HL-60 (cell line): ENCODE data around the gene ASCC3.

Experiments
- DNase-seq, 2 experiments: peaks; one replicate each; pipeline ENCODE4 v3.0.0-alpha.2; 2010 to 2020; ENCODE audit warnings: low read depth in 1 of 2, low spot score in 1 of 2
- H3K27ac ChIP-seq: fragments of 250-450 bp; sonication (Bioruptor Pico); replicated peaks from 2 replicates; pipeline ENCODE4 v1.5.1; 2020; ENCODE audit warnings: mild to moderate bottlenecking, moderate library complexity
- H3K27me3 ChIP-seq: fragments of 250-450 bp; sonication (Bioruptor Pico); 2 replicates; pipeline ENCODE4 v1.5.1; 2021; ENCODE audit warnings: mild to moderate bottlenecking, moderate library complexity; ENCODE audit not compliant: insufficient read depth, poor library complexity, severe bottlenecking
- H3K4me3 ChIP-seq: replicated peaks from 2 replicates; pipeline ENCODE4 v1.5.1; 2011; ENCODE audit warnings: mild to moderate bottlenecking, control low read depth, low read length; ENCODE audit not compliant: insufficient read depth
- GABPA ChIP-seq: IDR thresholded peaks from 2 replicates; pipeline ENCODE4 v1.6.1; 2012; ENCODE audit warnings: low read depth
- POLR2AphosphoS5 ChIP-seq: IDR thresholded peaks from 2 replicates; pipeline ENCODE4 v1.6.1; 2012; ENCODE audit warnings: low read depth
- SPI1 ChIP-seq: IDR thresholded peaks from 2 replicates; pipeline ENCODE4 v1.6.1; 2012; ENCODE audit warnings: low read depth, mild to moderate bottlenecking, borderline replicate concordance
- TF ChIP-seq, protein P1 (sequence below): IDR thresholded peaks from 2 replicates; pipeline ENCODE4 v1.6.1; 2012; ENCODE audit warnings: low read depth; ENCODE audit not compliant: insufficient replicate concordance
- TF ChIP-seq, protein P2 (sequence below): IDR thresholded peaks from one replicate; pipeline ENCODE4 v1.5.1; 2011; ENCODE audit warnings: low read length, control low read depth, inconsistent platforms; ENCODE audit not compliant: insufficient read depth

Gene ASCC3

DNA sequence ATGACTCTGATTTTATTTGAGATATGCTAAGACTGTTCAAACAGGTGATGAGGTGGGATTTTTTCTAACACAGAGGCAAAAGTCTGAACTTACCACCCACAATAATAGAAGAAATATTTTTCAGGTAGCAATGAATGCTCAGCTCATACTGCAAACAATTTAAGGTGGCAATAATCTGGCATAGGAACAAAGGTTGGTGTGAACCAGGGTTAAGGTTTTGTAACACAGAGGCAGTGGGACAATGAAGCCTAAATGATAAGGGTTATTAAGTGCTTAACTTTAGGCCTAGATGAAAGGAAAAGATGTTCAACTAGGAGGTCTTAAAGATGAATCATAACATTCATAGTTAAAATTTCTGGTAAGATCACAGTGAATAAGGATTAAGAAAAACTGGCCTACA lies 4.9 kb downstream of the ASCC3 start:
- TF ChIP-seq, protein P1, sequence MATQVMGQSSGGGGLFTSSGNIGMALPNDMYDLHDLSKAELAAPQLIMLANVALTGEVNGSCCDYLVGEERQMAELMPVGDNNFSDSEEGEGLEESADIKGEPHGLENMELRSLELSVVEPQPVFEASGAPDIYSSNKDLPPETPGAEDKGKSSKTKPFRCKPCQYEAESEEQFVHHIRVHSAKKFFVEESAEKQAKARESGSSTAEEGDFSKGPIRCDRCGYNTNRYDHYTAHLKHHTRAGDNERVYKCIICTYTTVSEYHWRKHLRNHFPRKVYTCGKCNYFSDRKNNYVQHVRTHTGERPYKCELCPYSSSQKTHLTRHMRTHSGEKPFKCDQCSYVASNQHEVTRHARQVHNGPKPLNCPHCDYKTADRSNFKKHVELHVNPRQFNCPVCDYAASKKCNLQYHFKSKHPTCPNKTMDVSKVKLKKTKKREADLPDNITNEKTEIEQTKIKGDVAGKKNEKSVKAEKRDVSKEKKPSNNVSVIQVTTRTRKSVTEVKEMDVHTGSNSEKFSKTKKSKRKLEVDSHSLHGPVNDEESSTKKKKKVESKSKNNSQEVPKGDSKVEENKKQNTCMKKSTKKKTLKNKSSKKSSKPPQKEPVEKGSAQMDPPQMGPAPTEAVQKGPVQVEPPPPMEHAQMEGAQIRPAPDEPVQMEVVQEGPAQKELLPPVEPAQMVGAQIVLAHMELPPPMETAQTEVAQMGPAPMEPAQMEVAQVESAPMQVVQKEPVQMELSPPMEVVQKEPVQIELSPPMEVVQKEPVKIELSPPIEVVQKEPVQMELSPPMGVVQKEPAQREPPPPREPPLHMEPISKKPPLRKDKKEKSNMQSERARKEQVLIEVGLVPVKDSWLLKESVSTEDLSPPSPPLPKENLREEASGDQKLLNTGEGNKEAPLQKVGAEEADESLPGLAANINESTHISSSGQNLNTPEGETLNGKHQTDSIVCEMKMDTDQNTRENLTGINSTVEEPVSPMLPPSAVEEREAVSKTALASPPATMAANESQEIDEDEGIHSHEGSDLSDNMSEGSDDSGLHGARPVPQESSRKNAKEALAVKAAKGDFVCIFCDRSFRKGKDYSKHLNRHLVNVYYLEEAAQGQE, result no peak
- no peak for TF ChIP-seq POLR2AphosphoS5
- no peak for TF ChIP-seq SPI1
- TF ChIP-seq, protein P2, sequence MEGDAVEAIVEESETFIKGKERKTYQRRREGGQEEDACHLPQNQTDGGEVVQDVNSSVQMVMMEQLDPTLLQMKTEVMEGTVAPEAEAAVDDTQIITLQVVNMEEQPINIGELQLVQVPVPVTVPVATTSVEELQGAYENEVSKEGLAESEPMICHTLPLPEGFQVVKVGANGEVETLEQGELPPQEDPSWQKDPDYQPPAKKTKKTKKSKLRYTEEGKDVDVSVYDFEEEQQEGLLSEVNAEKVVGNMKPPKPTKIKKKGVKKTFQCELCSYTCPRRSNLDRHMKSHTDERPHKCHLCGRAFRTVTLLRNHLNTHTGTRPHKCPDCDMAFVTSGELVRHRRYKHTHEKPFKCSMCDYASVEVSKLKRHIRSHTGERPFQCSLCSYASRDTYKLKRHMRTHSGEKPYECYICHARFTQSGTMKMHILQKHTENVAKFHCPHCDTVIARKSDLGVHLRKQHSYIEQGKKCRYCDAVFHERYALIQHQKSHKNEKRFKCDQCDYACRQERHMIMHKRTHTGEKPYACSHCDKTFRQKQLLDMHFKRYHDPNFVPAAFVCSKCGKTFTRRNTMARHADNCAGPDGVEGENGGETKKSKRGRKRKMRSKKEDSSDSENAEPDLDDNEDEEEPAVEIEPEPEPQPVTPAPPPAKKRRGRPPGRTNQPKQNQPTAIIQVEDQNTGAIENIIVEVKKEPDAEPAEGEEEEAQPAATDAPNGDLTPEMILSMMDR, result no peak
- no peak for TF ChIP-seq GABPA
- Histone ChIP-seq H3K27me3 (no peaks in the 10 kb centered on the region), H3K4me3 (no peak overlapping the region), H3K27ac (no peak overlapping the region)
- DNase-seq, result no peak

DNA sequence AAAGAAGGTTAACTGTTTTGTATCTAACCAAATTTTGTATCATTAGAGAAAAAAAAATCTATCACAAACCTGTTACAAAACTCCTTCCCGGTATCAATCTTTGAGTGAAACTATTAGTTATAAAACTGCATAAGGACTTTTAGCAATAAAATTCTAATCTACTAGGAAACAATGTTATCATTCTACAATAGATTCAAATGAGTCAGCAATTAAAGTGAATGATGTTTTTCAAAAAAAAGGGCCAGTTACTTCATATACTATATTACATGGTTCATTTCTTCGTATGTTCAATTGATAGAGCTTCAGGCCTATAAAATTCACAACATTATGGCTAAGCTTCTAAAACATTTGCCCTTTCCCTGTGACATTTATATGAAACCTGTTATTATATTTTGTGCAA lies 15.6 kb downstream of the ASCC3 start:
- Histone ChIP-seq H3K27me3 (no peaks in the 10 kb centered on the region), H3K27ac (no peak overlapping the region), H3K4me3 (no peak overlapping the region)
- no peak for TF ChIP-seq SPI1
- TF ChIP-seq, protein P2, result no peak
- TF ChIP-seq, protein P1, result no peak
- no peak for TF ChIP-seq POLR2AphosphoS5
- TF ChIP-seq GABPA, result no peak
- DNase-seq, result no peak

DNA sequence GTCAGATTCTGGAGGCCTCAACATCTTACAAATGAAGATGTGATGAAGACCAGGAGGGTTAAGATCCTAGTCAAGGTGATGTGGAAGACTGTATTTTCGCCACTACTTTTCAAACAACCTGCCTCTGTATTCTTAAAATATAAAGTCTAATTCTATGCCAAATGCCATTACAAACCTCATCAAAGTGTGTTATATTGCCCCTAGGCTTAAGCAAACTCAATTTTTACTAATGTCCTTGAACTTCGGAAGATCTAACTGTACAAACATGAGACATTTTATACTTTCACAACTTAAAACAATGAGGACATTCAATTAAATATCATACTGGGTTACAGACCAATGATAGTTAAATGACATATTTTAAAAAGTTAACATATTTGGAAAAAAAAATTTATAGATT lies 19.1 kb downstream of the ASCC3 start:
- DNase-seq, result no peak
- Histone ChIP-seq H3K4me3 (no peak overlapping the region), H3K27me3 (no peaks in the 10 kb centered on the region), H3K27ac (no peak overlapping the region)
- TF ChIP-seq, protein P1, result no peak
- TF ChIP-seq GABPA, result no peak
- no peak for TF ChIP-seq POLR2AphosphoS5
- TF ChIP-seq SPI1, result no peak
- TF ChIP-seq, protein P2, result no peak
